ENCODE data around the gene AFAP1L2.

The AFAP1L2 gene

GRCh38 chr10:114398587-114399331 lies 5.5 kb downstream of the AFAP1L2 start:
- DNase-seq (ENCODE audit: low spot score), result no peak
- POLR2A ChIA-PET (ENCODE audit: low non-redundant PET), result no interaction called here
- no peak overlapping the region for H3K27ac ChIP-seq
- TF ChIP-seq CTCF (conservative IDR thresholded peaks at IDR 0.05; ENCODE audit: low read depth), result no peak
- CTCF ChIA-PET, result interaction anchor here (0.6 to 0.9 kb wide), 2 partner anchors 95 to 101 kb away, joined by 3 read pairs; no protein-coding TSS in a partner anchor

- no peak for TF ChIP-seq CTCF (conservative IDR thresholded peaks at IDR 0.05; ENCODE audit: low read depth)
- DNase-seq (ENCODE audit: low spot score), result no peak
- no peak overlapping the region for H3K27ac ChIP-seq
- POLR2A ChIA-PET (ENCODE audit: low non-redundant PET), result no interaction called here
- CTCF ChIA-PET, result interaction anchor here (0.6 kb wide), 2 partner anchors 29 to 1297 kb away, joined by 3 read pairs; no protein-coding TSS in a partner anchor
Measured at GRCh38 chr10:114397651-114398145, 6.6 kb downstream of the AFAP1L2 start.

GRCh38 chr10:114396464-114396863 lies 7.8 kb downstream of the AFAP1L2 start:
- no peak for DNase-seq (ENCODE audit: low spot score)
- TF ChIP-seq CTCF (conservative IDR thresholded peaks at IDR 0.05; ENCODE audit: low read depth), result no peak
- ChIA-PET POLR2A (ENCODE audit: low non-redundant PET) (no interaction called here), CTCF (interaction anchor here (0.6 to 2.3 kb wide), 4 partner anchors 92 to 438 kb away, joined by 3 to 7 read pairs (median 6); no protein-coding TSS in a partner anchor)
- no peak overlapping the region for H3K27ac ChIP-seq

GRCh38 chr10:114395366-114396022 lies 8.8 kb downstream of the AFAP1L2 start:
- no peak overlapping the region for H3K27ac ChIP-seq
- no peak for DNase-seq (ENCODE audit: low spot score)
- ChIA-PET POLR2A (ENCODE audit: low non-redundant PET) (no interaction called here), CTCF (interaction anchor here (2.3 kb wide), 1 partner anchor 91 kb away, joined by 7 read pairs; no protein-coding TSS in a partner anchor)
- TF ChIP-seq CTCF (conservative IDR thresholded peaks at IDR 0.05; ENCODE audit: low read depth), result no peak

- DNase-seq (ENCODE audit: low spot score), result no peak
- POLR2A ChIA-PET (ENCODE audit: low non-redundant PET), result no interaction called here
- TF ChIP-seq CTCF (conservative IDR thresholded peaks at IDR 0.05; ENCODE audit: low read depth), result no peak
- H3K27ac ChIP-seq, result no peak overlapping the region
- CTCF ChIA-PET, result interaction anchor here (0.6 kb wide), 1 partner anchor 10 kb away, joined by 3 read pairs; the partner anchor contains the start of gene AFAP1L2
Measured at GRCh38 chr10:114394531-114394930, 9.8 kb downstream of the AFAP1L2 start.

GRCh38 chr10:114393886-114394285 lies 10.4 kb downstream of the AFAP1L2 start:
- ChIA-PET POLR2A (ENCODE audit: low non-redundant PET) (no interaction called here), CTCF (no interaction called here)
- H3K27ac ChIP-seq, result no peak overlapping the region

More at GRCh38 chr10:114393886-114394285, 10.4 kb downstream of the AFAP1L2 start:
- no peak for TF ChIP-seq CTCF (conservative IDR thresholded peaks at IDR 0.05; ENCODE audit: low read depth)
- DNase-seq (ENCODE audit: low spot score), result no peak
